Measurements from ENCODE around the gene GDNF. TPM values are rescaled to one million over a fixed set of nuclear protein-coding genes. Genes with fewer than 3 reads are reported as not detected.
A peak's percentile ranks its signal among the peaks of the same experiment; 100 is the strongest.

The GDNF gene, protein sequence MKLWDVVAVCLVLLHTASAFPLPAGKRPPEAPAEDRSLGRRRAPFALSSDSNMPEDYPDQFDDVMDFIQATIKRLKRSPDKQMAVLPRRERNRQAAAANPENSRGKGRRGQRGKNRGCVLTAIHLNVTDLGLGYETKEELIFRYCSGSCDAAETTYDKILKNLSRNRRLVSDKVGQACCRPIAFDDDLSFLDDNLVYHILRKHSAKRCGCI
- polyA plus RNA-seq (2011; rRNA removed) (0.81 and 1.3 TPM in 2 replicates), polyA minus RNA-seq (2011; rRNA and poly(A)+ RNA removed) (0.52 and 0.82 TPM in 2 replicates)

- Histone ChIP-seq H3K27me3 (ENCODE audit: control insufficient read depth, insufficient read depth, low read length) (peaks cover 2% of the 10 kb centered on the region; the same call in 1 of the 2 replicates), H3K36me3 (ENCODE audit: control insufficient read depth, insufficient read depth, low read length) (no peaks in the 10 kb centered on the region), H3K4me3 (ENCODE audit: low read depth, low read length) (peak within 1 kb of the TSS; percentile 62)
- no peak for TF ChIP-seq CTCF (IDR thresholded peaks at IDR 0.05; ENCODE audit: insufficient read depth, low read depth, low read length)
- DNase-seq (ENCODE audit: low read depth) = no peak
- ChIA-PET CTCF (interaction anchor here (0.5 to 4.2 kb wide), 12 partner anchors 10 to 1280 kb away, joined by 3 to 42 read pairs (median 3); no protein-coding TSS in a partner anchor), POLR2A (interaction anchor here (2.0 kb wide), 1 partner anchor 35 kb away, joined by 11 read pairs; no protein-coding TSS in a partner anchor)
These were observed at the start of gene GDNF for GRCh38 chr5:37839407-37840052. TSS of gene GDNF (minus strand) at chr5:37840041. CDS start at chr5:37834796, 5,245 bp downstream.

DNA sequence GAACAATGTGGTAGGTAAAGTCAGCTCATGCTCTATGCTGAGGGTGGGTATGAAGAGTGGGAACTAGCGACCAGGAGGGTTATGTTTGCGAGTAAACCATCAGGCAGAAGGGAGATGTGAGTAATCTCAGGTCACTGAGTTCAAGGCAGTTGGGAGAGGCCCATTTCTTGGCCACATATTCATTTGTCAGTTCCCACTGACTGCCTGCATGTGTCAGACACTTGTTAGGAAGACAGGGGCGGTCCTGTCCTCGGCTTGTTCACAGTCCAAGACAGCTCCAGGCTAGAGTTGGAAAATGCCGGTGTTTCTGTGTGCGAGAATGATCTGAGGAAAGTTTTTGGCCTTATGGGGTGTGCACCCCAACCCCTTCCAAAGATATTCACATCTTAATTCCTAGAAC is 48.6 kb upstream of the GDNF start:
- DNase-seq (ENCODE audit: low read depth) = peak; percentile 36
- no peak overlapping the region for H3K4me3 ChIP-seq (ENCODE audit: low read depth, low read length)
- no peaks in the 10 kb centered on the region for H3K36me3 ChIP-seq (ENCODE audit: control insufficient read depth, insufficient read depth, low read length)
- ChIA-PET POLR2A (no interaction called here), CTCF (interaction anchor here (0.7 kb wide), 1 partner anchor 10 kb away, joined by 4 read pairs; no protein-coding TSS in a partner anchor)
- no peak for TF ChIP-seq CTCF (IDR thresholded peaks at IDR 0.05; ENCODE audit: insufficient read depth, low read depth, low read length)
- H3K27me3 ChIP-seq (ENCODE audit: control insufficient read depth, insufficient read depth, low read length) = no peaks in the 10 kb centered on the region

DNA sequence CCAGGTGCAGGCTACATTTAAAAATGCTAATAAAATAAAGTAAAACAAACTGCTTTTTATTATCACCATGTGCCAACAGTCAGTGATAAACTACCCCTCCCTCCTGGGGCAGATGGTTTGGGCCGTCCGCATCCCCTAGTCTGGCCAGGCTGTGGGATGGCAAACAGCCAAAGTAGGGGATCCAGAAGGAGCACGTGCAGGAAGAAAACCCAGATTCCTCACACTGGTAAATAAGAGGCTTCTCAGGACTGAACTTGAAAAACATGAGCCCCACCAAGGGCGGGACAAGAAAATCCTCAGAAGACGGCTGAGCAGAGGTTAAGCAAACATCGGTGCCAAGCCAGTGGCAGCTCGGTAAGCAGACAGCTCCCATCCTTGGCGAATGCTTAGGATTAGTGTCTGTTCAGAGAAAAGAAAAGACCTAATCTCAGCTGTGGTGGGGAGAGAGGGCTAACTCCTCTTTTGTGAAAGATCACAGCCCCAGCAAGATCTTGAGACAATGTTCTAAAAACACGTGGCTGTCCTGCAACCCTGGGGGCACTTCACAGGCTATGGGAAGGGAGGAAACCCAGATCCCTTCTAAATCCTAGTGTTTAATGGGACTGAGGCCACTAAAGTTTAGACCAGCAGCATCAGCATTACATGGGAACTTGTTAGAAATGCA is 46.5 kb upstream of the GDNF start:
- ChIA-PET CTCF (no interaction called here), POLR2A (interaction anchor here (0.7 kb wide), 1 partner anchor 11 kb away, joined by 3 read pairs; no protein-coding TSS in a partner anchor)
- Histone ChIP-seq H3K4me3 (ENCODE audit: low read depth, low read length) (no peak overlapping the region), H3K27me3 (ENCODE audit: control insufficient read depth, insufficient read depth, low read length) (no peaks in the 10 kb centered on the region), H3K36me3 (ENCODE audit: control insufficient read depth, insufficient read depth, low read length) (no peaks in the 10 kb centered on the region)
- no peak for TF ChIP-seq CTCF (IDR thresholded peaks at IDR 0.05; ENCODE audit: insufficient read depth, low read depth, low read length)
- DNase-seq (ENCODE audit: low read depth) = no peak

DNA sequence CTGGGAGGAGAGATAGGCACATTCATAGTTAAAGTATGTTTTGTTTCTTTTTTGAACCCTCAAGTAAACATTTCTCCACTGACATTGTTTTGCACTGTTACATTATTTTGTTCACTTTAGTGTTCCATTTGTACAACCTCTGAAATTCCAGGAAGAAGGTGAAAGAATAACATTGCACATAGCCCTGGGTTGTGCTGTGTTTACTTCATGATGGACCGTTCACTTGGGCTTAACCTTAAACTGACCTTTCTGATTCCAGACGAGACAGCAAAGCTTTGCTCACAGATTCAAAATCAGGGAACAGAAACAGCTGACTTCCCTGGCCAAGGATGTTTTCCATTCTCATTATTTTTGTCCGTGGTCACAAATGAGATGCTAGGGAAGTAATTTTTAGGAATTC is 42.8 kb upstream of the GDNF start:
- POLR2A ChIA-PET = no interaction called here
- Histone ChIP-seq H3K27me3 (ENCODE audit: control insufficient read depth, insufficient read depth, low read length) (no peaks in the 10 kb centered on the region), H3K4me3 (ENCODE audit: low read depth, low read length) (no peak overlapping the region), H3K36me3 (ENCODE audit: control insufficient read depth, insufficient read depth, low read length) (no peaks in the 10 kb centered on the region)
- TF ChIP-seq CTCF (IDR thresholded peaks at IDR 0.05; ENCODE audit: insufficient read depth, low read depth, low read length) = no peak
- DNase-seq (ENCODE audit: low read depth) = no peak
- CTCF ChIA-PET = interaction anchor here (0.6 to 1.3 kb wide), 2 partner anchors 42 to 296 kb away, joined by 3 read pairs; no protein-coding TSS in a partner anchor

DNA sequence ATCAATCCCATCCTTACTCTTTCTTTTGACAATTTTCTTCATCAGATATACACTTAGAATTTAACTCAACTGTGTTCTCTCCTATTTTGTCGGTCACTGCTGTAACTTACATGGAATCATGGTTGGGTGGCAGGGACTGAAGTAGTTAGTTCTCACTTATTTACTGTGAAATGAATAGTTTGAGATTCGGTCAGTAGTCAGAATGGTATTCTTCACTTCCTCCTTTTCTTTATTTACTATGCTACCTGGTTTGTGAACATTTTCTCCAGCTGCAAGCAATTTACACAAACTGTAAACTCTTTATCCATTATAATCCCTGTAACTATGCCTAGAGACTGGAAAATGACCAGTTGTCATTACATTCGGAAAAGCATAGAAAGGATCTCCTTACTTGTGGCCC is 41.5 kb upstream of the GDNF start:
- H3K36me3 ChIP-seq (ENCODE audit: control insufficient read depth, insufficient read depth, low read length) = no peaks in the 10 kb centered on the region
- CTCF ChIA-PET = no interaction called here
- H3K27me3 ChIP-seq (ENCODE audit: control insufficient read depth, insufficient read depth, low read length) = no peaks in the 10 kb centered on the region
- DNase-seq (ENCODE audit: low read depth) = no peak
- POLR2A ChIA-PET = no interaction called here
- no peak for TF ChIP-seq CTCF (IDR thresholded peaks at IDR 0.05; ENCODE audit: insufficient read depth, low read depth, low read length)
- H3K4me3 ChIP-seq (ENCODE audit: low read depth, low read length) = no peak overlapping the region
